NCI-H82 treated with DMSO at 0.1 percent for 48 hours (cell line): ENCODE measurements around the gene VAT1L.

Experiments
- DNase-seq: peaks from one replicate; lab custom pipeline; 2025; ENCODE audit not compliant: unreplicated experiment; lab: John Stamatoyannopoulos, UW

VAT1L gene

GRCh38 chr16:77868052-77868451, 79.7 kb downstream of the VAT1L start:
- no peak for DNase-seq

- no peak for DNase-seq
Measured at GRCh38 chr16:77868478-77868877, 80.1 kb downstream of the VAT1L start.

- DNase-seq = no peak
Measured at GRCh38 chr16:77869997-77870813, 81.8 kb downstream of the VAT1L start.

DNA sequence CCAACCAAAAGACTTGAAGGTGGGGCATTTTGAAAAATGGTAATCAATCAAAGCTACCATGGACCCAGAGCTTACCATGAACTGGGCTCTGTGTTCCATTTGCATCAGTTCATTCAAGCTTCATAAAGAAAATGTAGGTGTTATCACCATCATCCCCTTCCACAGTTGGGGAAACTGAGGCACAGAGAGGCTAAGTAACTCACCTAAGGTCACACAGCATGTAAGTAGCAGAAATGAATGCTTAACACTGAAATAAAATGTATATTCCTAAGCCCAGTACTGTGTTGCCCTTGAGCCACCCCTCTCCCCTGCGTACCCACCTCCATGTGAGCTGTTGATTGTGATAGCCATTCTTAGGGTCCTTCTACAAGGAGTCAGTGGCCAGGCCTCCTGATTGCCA, 83.6 kb downstream of the VAT1L start:
- DNase-seq = no peak

- no peak for DNase-seq
Measured at GRCh38 chr16:77873066-77873465, 84.7 kb downstream of the VAT1L start.

GRCh38 chr16:77874347-77874746, 86.0 kb downstream of the VAT1L start:
- no peak for DNase-seq

- DNase-seq = no peak
Measured at GRCh38 chr16:77876776-77877175, 88.4 kb downstream of the VAT1L start.

GRCh38 chr16:77877712-77878347, 89.5 kb downstream of the VAT1L start:
- DNase-seq = no peak

GRCh38 chr16:77881355-77882030, 93.1 kb downstream of the VAT1L start:
- no peak for DNase-seq

DNA sequence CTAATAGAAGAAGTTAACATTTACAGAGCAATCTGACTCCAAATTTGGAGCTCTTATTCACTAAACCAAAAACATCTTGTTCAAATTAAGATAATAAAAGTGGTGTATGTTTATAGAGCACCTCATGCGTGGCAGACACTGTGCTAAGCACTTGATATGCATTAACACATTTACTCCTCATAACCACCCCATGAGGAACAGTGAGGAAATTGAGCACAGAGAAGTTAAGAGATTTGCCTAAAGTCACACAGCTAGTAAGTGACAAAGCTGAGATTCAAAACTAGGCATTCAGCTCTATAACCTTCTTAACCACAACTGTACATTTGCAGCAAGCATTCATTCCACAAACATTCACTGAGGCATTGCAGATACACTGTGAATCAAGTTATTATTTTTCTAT, 94.0 kb downstream of the VAT1L start:
- DNase-seq = no peak

DNA sequence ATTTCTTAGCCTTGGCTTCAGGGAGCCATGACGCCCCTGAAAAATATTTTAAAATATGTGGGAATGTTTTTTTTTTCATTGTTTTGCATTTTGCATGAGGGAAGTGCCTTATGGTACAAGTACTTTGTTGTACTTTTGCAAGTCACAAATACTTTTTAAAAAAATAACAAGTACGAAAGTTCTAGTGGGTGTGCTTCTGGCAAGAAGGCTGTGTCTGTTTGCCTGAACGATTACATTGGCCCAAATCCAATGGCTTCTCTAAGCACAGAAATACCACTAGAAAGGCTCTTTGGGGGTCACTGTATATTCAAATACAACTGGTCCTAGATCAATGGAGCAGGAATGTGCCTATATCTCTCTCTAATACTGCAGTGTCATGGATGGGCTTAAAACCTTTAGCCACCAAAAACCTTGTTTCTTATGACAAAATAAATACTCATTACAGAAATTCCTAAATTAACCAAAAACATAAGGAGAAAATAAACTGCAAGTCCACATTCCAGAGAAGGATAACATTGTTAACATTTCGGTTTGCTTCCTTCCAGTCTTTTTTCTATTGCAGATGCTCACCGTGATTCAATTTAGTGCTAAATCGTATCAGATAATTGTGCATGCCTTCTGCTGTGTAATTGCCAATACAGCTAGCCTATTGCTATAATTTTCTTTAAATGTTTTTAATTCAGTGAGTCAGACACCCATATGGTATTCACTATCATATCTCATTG, 97.4 kb downstream of the VAT1L start:
- DNase-seq = no peak

DNA sequence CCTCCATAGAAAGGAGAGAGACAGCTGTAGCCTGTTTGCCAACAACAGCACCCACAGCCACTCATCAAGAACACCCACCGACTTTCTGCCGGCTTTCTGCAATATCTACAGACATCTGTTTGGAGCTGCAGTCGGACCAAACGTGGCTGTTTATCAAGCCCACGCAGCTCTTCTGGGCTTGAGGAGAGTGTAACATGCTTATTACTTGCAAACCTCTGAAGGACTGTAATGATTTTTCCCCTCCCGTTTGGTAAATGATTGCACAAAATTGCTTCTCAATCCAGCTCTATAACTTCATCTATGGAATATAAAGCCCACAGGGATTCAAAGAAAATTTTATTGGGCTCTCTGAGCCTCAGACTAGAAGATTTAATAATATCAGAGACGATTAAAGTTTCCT, 100.5 kb downstream of the VAT1L start:
- DNase-seq = no peak

- no peak for DNase-seq
Measured at GRCh38 chr16:77890075-77890474, 101.7 kb downstream of the VAT1L start.

DNA sequence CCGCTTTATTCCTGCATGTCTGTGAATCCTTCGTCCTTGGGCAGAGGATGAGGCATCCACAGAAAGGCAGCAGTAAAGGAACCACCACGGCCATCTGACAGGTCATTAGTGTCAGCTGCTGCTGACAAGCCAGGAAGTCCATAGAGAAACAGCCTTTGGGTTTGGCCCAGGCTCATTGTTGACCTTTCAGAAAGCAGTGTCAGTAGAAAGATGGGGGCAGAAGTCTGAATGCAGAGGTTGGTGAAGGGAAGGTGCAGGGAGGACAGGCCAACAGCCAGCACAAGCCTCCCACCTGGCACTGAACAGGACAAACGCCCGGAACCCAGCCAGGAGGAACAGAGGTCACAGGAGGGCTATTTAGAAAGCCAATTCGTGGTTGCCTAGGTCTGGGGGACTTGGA, 105.8 kb downstream of the VAT1L start:
- no peak for DNase-seq

DNA sequence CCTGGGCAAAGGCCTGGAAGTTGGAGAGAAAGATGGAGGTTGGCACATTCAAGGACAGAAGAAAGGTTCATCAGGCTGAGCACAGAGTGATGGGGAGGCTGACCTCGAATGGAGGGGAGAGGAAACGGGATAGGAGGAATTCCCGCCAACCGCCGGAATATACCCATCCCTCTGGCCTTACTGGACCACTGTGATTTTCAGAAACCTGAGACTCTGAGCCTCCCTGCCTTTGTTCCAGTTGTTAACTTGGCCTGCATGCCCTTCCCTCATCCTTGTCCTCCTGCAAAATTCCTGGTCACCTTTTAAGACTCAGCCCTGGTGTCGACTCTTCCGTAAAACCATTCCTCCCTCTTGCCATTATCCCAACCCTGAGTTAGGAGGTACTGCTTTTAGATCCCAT, 107.6 kb downstream of the VAT1L start:
- DNase-seq = no peak

DNA sequence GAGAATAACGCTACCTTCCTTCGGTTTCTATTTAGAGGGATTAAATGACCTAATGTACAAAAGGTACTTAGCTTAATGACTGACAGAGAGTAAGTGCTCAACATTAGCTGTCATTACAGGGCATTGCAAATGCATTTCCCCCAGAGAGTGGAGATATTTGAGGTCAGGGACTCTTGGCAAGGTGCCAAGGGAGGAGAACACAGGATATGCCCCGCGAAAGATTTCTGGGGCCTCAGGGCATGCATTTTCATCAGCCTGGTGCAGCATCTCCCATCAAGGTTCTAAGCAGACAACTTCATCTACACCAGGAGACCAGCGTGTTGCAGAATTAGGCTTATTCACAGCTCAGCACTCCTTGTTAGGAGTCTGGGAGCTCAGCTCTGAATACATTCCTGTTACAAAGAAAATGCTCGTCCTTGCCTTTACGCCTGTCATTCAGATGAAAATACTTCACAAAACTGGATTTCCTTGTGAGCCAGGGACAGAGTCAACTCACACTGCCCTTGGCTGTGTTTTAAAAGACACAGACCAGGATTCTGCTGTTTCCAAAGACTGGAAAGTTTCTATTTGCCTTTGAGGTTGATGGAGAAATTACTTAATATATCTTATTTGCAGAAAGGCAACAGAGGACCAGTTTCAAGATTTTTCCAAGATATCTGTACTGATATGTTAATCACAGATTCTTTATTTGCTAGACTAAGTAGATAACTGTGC, 108.2 kb downstream of the VAT1L start:
- DNase-seq = peak; percentile 72

DNA sequence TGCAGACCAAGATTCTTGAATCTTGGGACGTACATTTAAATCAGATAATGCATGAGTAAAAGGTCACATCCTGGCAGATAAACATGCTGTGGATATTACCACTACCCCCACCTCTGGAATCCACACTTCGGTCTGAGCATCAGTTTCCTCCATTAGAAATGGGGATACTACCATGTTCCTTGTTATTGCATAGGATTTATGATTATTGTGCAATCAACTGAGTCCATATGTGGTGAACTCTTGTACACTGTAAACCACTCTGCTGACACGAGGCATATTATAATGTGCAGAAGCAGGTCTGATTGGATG, 108.7 kb downstream of the VAT1L start:
- DNase-seq = no peak

GRCh38 chr16:77897831-77898605, 109.7 kb downstream of the VAT1L start:
- DNase-seq = peak; percentile 30

DNA sequence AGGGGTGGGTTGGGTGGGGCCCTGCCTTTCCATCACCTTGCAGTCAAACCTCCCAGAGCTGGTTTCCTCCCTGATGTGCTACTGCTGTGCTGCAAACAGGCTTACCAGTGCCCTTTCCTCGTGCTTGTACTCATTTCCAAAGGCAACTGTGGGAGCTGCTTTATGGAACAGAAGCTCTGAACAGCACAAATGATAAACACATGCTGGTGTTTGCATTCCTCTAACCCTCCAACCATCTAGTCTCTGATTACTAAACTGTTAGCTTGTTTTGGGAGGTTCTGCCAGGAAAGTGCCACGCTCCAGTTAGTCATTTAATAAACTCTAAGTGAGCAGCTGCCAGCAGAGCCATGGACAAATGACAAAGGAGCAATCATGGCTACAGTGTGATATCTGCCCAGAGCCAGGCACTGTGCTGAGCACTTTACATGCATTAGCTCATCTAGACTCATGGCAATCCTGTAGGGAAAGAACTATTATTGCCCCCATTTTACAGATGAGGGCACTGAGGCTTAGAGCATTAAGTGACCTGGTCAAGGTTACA, 110.4 kb downstream of the VAT1L start:
- DNase-seq = no peak

- DNase-seq = no peak
Measured at GRCh38 chr16:77899416-77899815, 111.1 kb downstream of the VAT1L start.
